Measurements from ENCODE around the gene CD52.
A peak's percentile ranks its signal among the peaks of the same experiment; 100 is the strongest.

The CD52 gene

GRCh38 chr1:26284597-26285347 is 33.0 kb upstream of the CD52 start:
- Histone ChIP-seq H3K9me3 (ENCODE audit: control insufficient read depth in 5 of 5, low read length in 5 of 5) (no peaks in the 10 kb centered on the region), H3K4me1 (ENCODE audit: control insufficient read depth in 5 of 5, insufficient read depth in 5 of 5, low read length in 5 of 5) (peaks cover 13 to 89% (median 81%) of the 10 kb centered on the region in 5 donors), H3K4me3 (ENCODE audit: low read depth in 1 of 5, low read length in 5 of 5) (peak overlapping the region in 1 of 5 donors; percentile 4), H3K27me3 (ENCODE audit: control insufficient read depth in 5 of 5, insufficient read depth in 4 of 5, low read length in 5 of 5) (no peaks in the 10 kb centered on the region), H3K27ac (ENCODE audit: low read depth, low read length) (peak overlapping the region; percentile 54), H3K36me3 (ENCODE audit: control insufficient read depth in 5 of 5, insufficient read depth in 5 of 5, low read length in 5 of 5) (peaks cover 0 to 22% (median 9%) of the 10 kb centered on the region in 5 donors), H3K9ac (ENCODE audit: low read length in 5 of 5) (peak overlapping the region in 1 of 5 donors; percentile 4)

- no peak overlapping the region for H3K4me3 ChIP-seq (ENCODE audit: low read depth in 1 of 5, low read length in 5 of 5)
- H3K36me3 ChIP-seq (ENCODE audit: control insufficient read depth in 5 of 5, insufficient read depth in 5 of 5, low read length in 5 of 5) = peaks cover 0 to 22% (median 9%) of the 10 kb centered on the region in 5 donors
- H3K4me1 ChIP-seq (ENCODE audit: control insufficient read depth in 5 of 5, insufficient read depth in 5 of 5, low read length in 5 of 5) = peaks cover 13 to 90% (median 84%) of the 10 kb centered on the region in 5 donors
- no peaks in the 10 kb centered on the region for H3K27me3 ChIP-seq (ENCODE audit: control insufficient read depth in 5 of 5, insufficient read depth in 4 of 5, low read length in 5 of 5)
- H3K9me3 ChIP-seq (ENCODE audit: control insufficient read depth in 5 of 5, low read length in 5 of 5) = no peaks in the 10 kb centered on the region
- H3K27ac ChIP-seq (ENCODE audit: low read depth, low read length) = peak overlapping the region; percentile 54
- peak overlapping the region in 1 of 5 donors; percentile 4 for H3K9ac ChIP-seq (ENCODE audit: low read length in 5 of 5)
Measured at GRCh38 chr1:26285366-26286063, 32.2 kb upstream of the CD52 start.

- Histone ChIP-seq H3K9ac (ENCODE audit: low read length in 5 of 5) (no peak overlapping the region), H3K4me1 (ENCODE audit: control insufficient read depth in 5 of 5, insufficient read depth in 5 of 5, low read length in 5 of 5) (peaks cover 13 to 90% (median 84%) of the 10 kb centered on the region in 5 donors), H3K4me3 (ENCODE audit: low read depth in 1 of 5, low read length in 5 of 5) (no peak overlapping the region), H3K27me3 (ENCODE audit: control insufficient read depth in 5 of 5, insufficient read depth in 4 of 5, low read length in 5 of 5) (no peaks in the 10 kb centered on the region), H3K36me3 (ENCODE audit: control insufficient read depth in 5 of 5, insufficient read depth in 5 of 5, low read length in 5 of 5) (peaks cover 0 to 20% (median 7%) of the 10 kb centered on the region in 5 donors), H3K9me3 (ENCODE audit: control insufficient read depth in 5 of 5, low read length in 5 of 5) (no peaks in the 10 kb centered on the region), H3K27ac (ENCODE audit: low read depth, low read length) (peak overlapping the region; percentile 54)
Measured at GRCh38 chr1:26286064-26286416, 31.7 kb upstream of the CD52 start.

- peak overlapping the region in 1 of 5 donors; percentile 19 for H3K9ac ChIP-seq (ENCODE audit: low read length in 5 of 5)
- H3K9me3 ChIP-seq (ENCODE audit: control insufficient read depth in 5 of 5, low read length in 5 of 5) = no peaks in the 10 kb centered on the region
Measured at GRCh38 chr1:26287033-26287711, 30.6 kb upstream of the CD52 start.

GRCh38 chr1:26287811-26288210 is 29.9 kb upstream of the CD52 start:
- no peak overlapping the region for H3K4me3 ChIP-seq (ENCODE audit: low read depth in 1 of 5, low read length in 5 of 5)
- no peaks in the 10 kb centered on the region for H3K27me3 ChIP-seq (ENCODE audit: control insufficient read depth in 5 of 5, insufficient read depth in 4 of 5, low read length in 5 of 5)
- H3K27ac ChIP-seq (ENCODE audit: low read depth, low read length) = peak overlapping the region; percentile 54
- H3K9ac ChIP-seq (ENCODE audit: low read length in 5 of 5) = peak overlapping the region in 1 of 5 donors; percentile 19
- no peaks in the 10 kb centered on the region for H3K9me3 ChIP-seq (ENCODE audit: control insufficient read depth in 5 of 5, low read length in 5 of 5)
- H3K4me1 ChIP-seq (ENCODE audit: control insufficient read depth in 5 of 5, insufficient read depth in 5 of 5, low read length in 5 of 5) = peaks cover 13 to 87% (median 76%) of the 10 kb centered on the region in 5 donors
- H3K36me3 ChIP-seq (ENCODE audit: control insufficient read depth in 5 of 5, insufficient read depth in 5 of 5, low read length in 5 of 5) = peaks cover 0 to 6% (median 0%) of the 10 kb centered on the region in 5 donors

More at GRCh38 chr1:26287033-26287711, 30.6 kb upstream of the CD52 start:
- peak overlapping the region; percentile 54 for H3K27ac ChIP-seq (ENCODE audit: low read depth, low read length)
- peaks cover 13 to 90% (median 81%) of the 10 kb centered on the region in 5 donors for H3K4me1 ChIP-seq (ENCODE audit: control insufficient read depth in 5 of 5, insufficient read depth in 5 of 5, low read length in 5 of 5)
- peaks cover 0 to 12% (median 0%) of the 10 kb centered on the region in 5 donors for H3K36me3 ChIP-seq (ENCODE audit: control insufficient read depth in 5 of 5, insufficient read depth in 5 of 5, low read length in 5 of 5)
- H3K27me3 ChIP-seq (ENCODE audit: control insufficient read depth in 5 of 5, insufficient read depth in 4 of 5, low read length in 5 of 5) = no peaks in the 10 kb centered on the region
- no peak overlapping the region for H3K4me3 ChIP-seq (ENCODE audit: low read depth in 1 of 5, low read length in 5 of 5)

- peaks cover 0 to 2% (median 0%) of the 10 kb centered on the region in 5 donors for H3K36me3 ChIP-seq (ENCODE audit: control insufficient read depth in 5 of 5, insufficient read depth in 5 of 5, low read length in 5 of 5)
- peak overlapping the region; percentile 44 for H3K27ac ChIP-seq (ENCODE audit: low read depth, low read length)
- peaks cover 13 to 90% (median 76%) of the 10 kb centered on the region in 5 donors for H3K4me1 ChIP-seq (ENCODE audit: control insufficient read depth in 5 of 5, insufficient read depth in 5 of 5, low read length in 5 of 5)
- no peaks in the 10 kb centered on the region for H3K9me3 ChIP-seq (ENCODE audit: control insufficient read depth in 5 of 5, low read length in 5 of 5)
- H3K27me3 ChIP-seq (ENCODE audit: control insufficient read depth in 5 of 5, insufficient read depth in 4 of 5, low read length in 5 of 5) = no peaks in the 10 kb centered on the region
- H3K4me3 ChIP-seq (ENCODE audit: low read depth in 1 of 5, low read length in 5 of 5) = no peak overlapping the region
- H3K9ac ChIP-seq (ENCODE audit: low read length in 5 of 5) = no peak overlapping the region
Measured at GRCh38 chr1:26288311-26288941, 29.3 kb upstream of the CD52 start.

GRCh38 chr1:26289158-26290059 is 28.3 kb upstream of the CD52 start:
- H3K9ac ChIP-seq (ENCODE audit: low read length in 5 of 5) = no peak overlapping the region
- H3K9me3 ChIP-seq (ENCODE audit: control insufficient read depth in 5 of 5, low read length in 5 of 5) = no peaks in the 10 kb centered on the region
- H3K27me3 ChIP-seq (ENCODE audit: control insufficient read depth in 5 of 5, insufficient read depth in 4 of 5, low read length in 5 of 5) = no peaks in the 10 kb centered on the region
- peaks cover 13 to 80% (median 72%) of the 10 kb centered on the region in 5 donors for H3K4me1 ChIP-seq (ENCODE audit: control insufficient read depth in 5 of 5, insufficient read depth in 5 of 5, low read length in 5 of 5)
- H3K4me3 ChIP-seq (ENCODE audit: low read depth in 1 of 5, low read length in 5 of 5) = no peak overlapping the region
- H3K36me3 ChIP-seq (ENCODE audit: control insufficient read depth in 5 of 5, insufficient read depth in 5 of 5, low read length in 5 of 5) = peaks cover 0 to 3% (median 0%) of the 10 kb centered on the region in 5 donors
- peak overlapping the region; percentile 44 for H3K27ac ChIP-seq (ENCODE audit: low read depth, low read length)

GRCh38 chr1:26290122-26290881 is 27.5 kb upstream of the CD52 start:
- Histone ChIP-seq H3K36me3 (ENCODE audit: control insufficient read depth in 5 of 5, insufficient read depth in 5 of 5, low read length in 5 of 5) (peaks cover 0 to 3% (median 0%) of the 10 kb centered on the region in 5 donors), H3K9ac (ENCODE audit: low read length in 5 of 5) (peak overlapping the region in 1 of 5 donors; percentile 7), H3K27me3 (ENCODE audit: control insufficient read depth in 5 of 5, insufficient read depth in 4 of 5, low read length in 5 of 5) (no peaks in the 10 kb centered on the region), H3K4me1 (ENCODE audit: control insufficient read depth in 5 of 5, insufficient read depth in 5 of 5, low read length in 5 of 5) (peaks cover 12 to 71% (median 63%) of the 10 kb centered on the region in 5 donors), H3K4me3 (ENCODE audit: low read depth in 1 of 5, low read length in 5 of 5) (no peak overlapping the region), H3K9me3 (ENCODE audit: control insufficient read depth in 5 of 5, low read length in 5 of 5) (no peaks in the 10 kb centered on the region), H3K27ac (ENCODE audit: low read depth, low read length) (no peak overlapping the region)

Measured in subcutaneous abdominal adipose tissue (tissue), 5 donors.